Natural killer cell (primary cell): ENCODE results near the gene SPANXD. TPM values are rescaled to one million over a fixed set of nuclear protein-coding genes. Genes with fewer than 3 reads are reported as not detected.
"Not testable (repeated sequence)": the region's sequence is repeated elsewhere in the genome, so short reads cannot be mapped to it uniquely, and the experiment has no call there.

Source experiments
- ATAC-seq, 3 donors: fragments of 150-1000 bp in 2 of 3; fragments of 200-7000 bp in 1 of 3; cut with Tn5 transposase; 1 replicate in 1 of 3; 2 replicates in 2 of 3; pipeline ENCODE4 v1.10.0; 2021; ENCODE audit warnings: mild to moderate bottlenecking in 2 of 3, moderate library complexity in 2 of 3
- DNase-seq, 2 donors: peaks; one replicate each; pipeline versions ENCODE4 v3.0.0 to v3.0.0-alpha.2; 2013 to 2021; ENCODE audit warnings: mixed read lengths in 1 of 2
- H3K27ac ChIP-seq: one replicate; pipeline ENCODE4 v1.5.1; 2013; ENCODE audit warnings: mild to moderate bottlenecking, low read length
- H3K27me3 ChIP-seq: one replicate; pipeline ENCODE4 v1.6.1; 2013; ENCODE audit warnings: low read length; ENCODE audit not compliant: control insufficient read depth, insufficient read depth
- H3K36me3 ChIP-seq: one replicate; pipeline ENCODE4 v1.6.1; 2013; ENCODE audit warnings: low read length; ENCODE audit not compliant: control insufficient read depth, insufficient read depth
- H3K4me1 ChIP-seq: one replicate; pipeline ENCODE4 v1.6.1; 2013; ENCODE audit warnings: low read length; ENCODE audit not compliant: control insufficient read depth, insufficient read depth
- H3K4me3 ChIP-seq: one replicate; pipeline ENCODE4 v1.5.1; 2013; ENCODE audit warnings: low read length
- H3K9me3 ChIP-seq: one replicate; pipeline ENCODE4 v1.6.1; 2013; ENCODE audit warnings: low read length; ENCODE audit not compliant: control insufficient read depth, insufficient read depth
- H3K27ac Mint-ChIP-seq, 2 donors: one replicate each; pipeline ENCODE4 v1.8.0; 2022; ENCODE audit warnings: mild to moderate bottlenecking in 2 of 2, mixed read lengths in 2 of 2, moderate library complexity in 1 of 2
- H3K27me3 Mint-ChIP-seq, 2 donors: one replicate each; pipeline ENCODE4 v1.8.0; 2022; ENCODE audit warnings: low read depth in 2 of 2, mixed read lengths in 2 of 2
- H3K36me3 Mint-ChIP-seq: one replicate; pipeline ENCODE4 v1.8.0; 2022; ENCODE audit warnings: mixed read lengths
- H3K4me1 Mint-ChIP-seq, 2 donors: one replicate each; pipeline ENCODE4 v1.8.0; 2022; ENCODE audit warnings: mixed read lengths in 2 of 2
- H3K4me3 Mint-ChIP-seq: one replicate; pipeline ENCODE4 v1.8.0; 2022; ENCODE audit warnings: mild to moderate bottlenecking, moderate library complexity, mixed read lengths
- H3K9me3 Mint-ChIP-seq, 2 donors: one replicate each; pipeline ENCODE4 v1.8.0; 2022; ENCODE audit warnings: mixed read lengths in 2 of 2
- CTCF ChIP-seq: fragments of 200-600 bp; IDR thresholded peaks from one replicate; pipeline ENCODE4 v1.8.0; 2022; ENCODE audit warnings: antibody characterized with exemption
- WGBS: methylation state at CpG from one replicate; pipeline ENCODE4 v1.1.7; 2013; ENCODE audit warnings: missing lambda C conversion rate; ENCODE audit not compliant: insufficient coverage; 5-methylcytosine and 5-hydroxymethylcytosine counted together
- intact Hi-C: fragments of 100-400 bp; cut with micrococcal nuclease; formaldehyde crosslinking; loops from one replicate; pipeline ENCODE4 v1.14.2; 2022
- total RNA-seq, 4 donors: library from RNA; stranded (reverse); fragments of 120-200 nt in 1 of 4; gene quantifications; one replicate each; pipeline versions ENCODE4 v1.2.3 to v1.2.4, GENCODE V29; 2013 to 2022

Gene SPANXD
- total RNA-seq, result not detected
- not detected for total RNA-seq (2013)

- H3K9me3 ChIP-seq, H3K4me1 ChIP-seq, H3K36me3 Mint-ChIP-seq, H3K36me3 ChIP-seq, H3K4me3 Mint-ChIP-seq, H3K27me3 Mint-ChIP-seq, H3K9me3 Mint-ChIP-seq, H3K27ac ChIP-seq, H3K4me1 Mint-ChIP-seq, ATAC-seq, intact Hi-C loops, H3K4me3 ChIP-seq, H3K27ac Mint-ChIP-seq, DNase-seq, H3K27me3 ChIP-seq: not testable (repeated sequence)
- WGBS, result no CpG with 5 or more reads among the region's 8 CpGs
Measured at GRCh38 chrX:141698639-141699038, at the start of gene SPANXD. SPANXD (minus strand) TSS chrX:141698739; CDS start chrX:141698405, 334 bp downstream.

DNA sequence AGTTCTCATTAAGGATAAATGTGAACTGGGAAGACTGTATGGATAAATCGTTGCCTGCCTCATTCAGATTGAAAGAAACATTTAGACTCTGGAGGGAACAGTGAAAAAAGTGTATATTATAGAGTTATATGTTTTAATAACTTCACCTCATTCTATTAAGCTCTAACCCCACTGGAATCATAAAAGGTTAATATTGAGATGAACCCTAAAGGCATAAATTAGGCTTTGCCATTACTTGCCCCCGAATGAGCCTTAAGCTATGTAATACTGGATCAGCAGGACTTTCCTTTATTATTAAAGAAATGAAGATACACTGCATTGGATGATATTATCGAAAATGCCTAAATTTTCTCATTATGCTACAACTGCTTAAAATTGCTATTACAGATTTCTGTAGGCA is 44.1 kb upstream of the SPANXD start:
- no peaks in the 10 kb centered on the region for H3K27me3 Mint-ChIP-seq
- H3K4me1 Mint-ChIP-seq, result no peaks in the 10 kb centered on the region
- Histone ChIP-seq H3K4me3 (no peak overlapping the region), H3K27me3 (no peaks in the 10 kb centered on the region), H3K36me3 (no peaks in the 10 kb centered on the region), H3K9me3 (no peaks in the 10 kb centered on the region), H3K4me1 (no peaks in the 10 kb centered on the region), H3K27ac (no peak overlapping the region)
- no peaks in the 10 kb centered on the region for H3K36me3 Mint-ChIP-seq
- H3K9me3 Mint-ChIP-seq, result peaks cover 0 to 3% of the 10 kb centered on the region in 2 donors
- ATAC-seq, result no peak
- 100% methylated on average over 1 of the region's 3 CpGs for WGBS
- no peak overlapping the region for H3K4me3 Mint-ChIP-seq
- TF ChIP-seq CTCF, result no peak
- intact Hi-C loops, result no loop called here
- DNase-seq, result no peak
- H3K27ac Mint-ChIP-seq, result no peak overlapping the region

DNA sequence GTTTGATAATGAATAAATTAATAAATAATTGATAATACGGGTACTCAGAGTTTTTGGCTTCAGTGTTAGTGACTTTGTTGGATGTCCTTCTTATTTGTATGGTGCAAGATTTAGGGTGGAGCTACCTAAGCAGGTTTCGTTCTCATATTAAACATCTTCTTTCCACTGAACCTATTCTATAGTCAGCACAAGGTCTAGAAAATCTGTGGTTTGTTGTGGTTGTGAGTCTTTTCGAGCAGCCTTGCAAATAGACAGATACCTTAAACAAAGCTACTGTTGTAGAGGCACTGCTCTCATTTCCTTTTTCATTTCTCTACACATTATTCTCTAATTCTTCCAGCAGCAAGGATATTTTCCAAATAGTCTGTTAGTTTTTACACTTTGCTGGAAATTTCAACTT is 38.1 kb upstream of the SPANXD start:
- H3K27ac Mint-ChIP-seq, result no peak overlapping the region
- Histone ChIP-seq H3K4me3 (no peak overlapping the region), H3K36me3 (no peaks in the 10 kb centered on the region), H3K9me3 (no peaks in the 10 kb centered on the region), H3K27ac (no peak overlapping the region), H3K4me1 (no peaks in the 10 kb centered on the region), H3K27me3 (no peaks in the 10 kb centered on the region)
- H3K36me3 Mint-ChIP-seq, result no peaks in the 10 kb centered on the region
- WGBS, result no CpG with 5 or more reads among the region's 3 CpGs
- H3K4me1 Mint-ChIP-seq, result no peaks in the 10 kb centered on the region
- ATAC-seq (no peak), DNase-seq (no peak)
- H3K9me3 Mint-ChIP-seq, result peaks cover 0 to 9% of the 10 kb centered on the region in 2 donors
- no peak overlapping the region for H3K4me3 Mint-ChIP-seq
- no peaks in the 10 kb centered on the region for H3K27me3 Mint-ChIP-seq
- TF ChIP-seq CTCF, result no peak
- intact Hi-C loops, result no loop called here

DNA sequence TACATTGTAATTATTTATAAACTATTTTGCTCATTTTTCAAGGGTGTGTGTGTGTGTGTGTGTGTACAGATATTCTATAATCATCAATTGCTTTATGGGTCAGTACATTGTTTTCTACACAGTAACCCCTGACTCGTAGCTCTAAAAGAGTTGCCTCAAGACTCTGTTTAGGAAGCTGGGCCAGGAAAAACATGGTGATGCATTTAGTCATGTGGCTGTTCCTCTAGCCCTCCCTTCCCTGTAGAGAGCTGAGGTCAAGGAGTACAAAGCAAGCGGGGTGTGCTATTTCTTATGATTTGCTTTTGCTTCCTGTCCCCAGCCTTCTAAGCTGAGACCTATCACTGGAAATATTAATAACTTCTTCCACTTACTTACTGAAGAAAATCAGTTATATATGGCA is 34.8 kb upstream of the SPANXD start:
- ATAC-seq (no peak), DNase-seq (no peak)
- Histone ChIP-seq H3K27ac (no peak overlapping the region), H3K9me3 (no peaks in the 10 kb centered on the region), H3K4me1 (no peaks in the 10 kb centered on the region), H3K36me3 (no peaks in the 10 kb centered on the region), H3K4me3 (no peak overlapping the region), H3K27me3 (no peaks in the 10 kb centered on the region)
- no peaks in the 10 kb centered on the region for H3K4me1 Mint-ChIP-seq
- H3K4me3 Mint-ChIP-seq, result no peak overlapping the region
- peaks cover 0 to 5% of the 10 kb centered on the region in 2 donors for H3K9me3 Mint-ChIP-seq
- no peak for TF ChIP-seq CTCF
- WGBS, result 50% methylated on average over 1 of the region's 2 CpGs
- H3K27me3 Mint-ChIP-seq, result no peaks in the 10 kb centered on the region
- intact Hi-C loops, result no loop called here
- no peaks in the 10 kb centered on the region for H3K36me3 Mint-ChIP-seq
- no peak overlapping the region for H3K27ac Mint-ChIP-seq
